ENCODE measurements around the gene IQGAP1.

- TF ChIP-seq CTCF (IDR thresholded peaks at IDR 0.05): no peak
- TF ChIP-seq POLR2A (IDR thresholded peaks at IDR 0.05): no peak
Measured at GRCh38 chr15:90340345-90340744, 47.7 kb upstream of the IQGAP1 start.
